RWPE2 (cell line): Measurements from ENCODE around the gene MICU2.

Experiments used
- ATAC-seq: fragments of 200-7000 bp; cut with Tn5 transposase; 3 replicates; pipeline ENCODE4 v1.9.1; 2021; ENCODE audit warnings: low read depth
- DNase-seq: peaks from one replicate; pipeline ENCODE4 v3.0.0-alpha.2; 2020; ENCODE audit warnings: low spot score
- H3K27ac ChIP-seq: fragments of 450-650 bp; 2 replicates; pipeline ENCODE4 v1.5.1; 2017; ENCODE audit warnings: mild to moderate bottlenecking; ENCODE audit not compliant: poor library complexity, severe bottlenecking
- H3K27me3 ChIP-seq: fragments of 250-450 bp; sonication (Bioruptor Pico); 2 replicates; pipeline ENCODE4 v1.5.1; 2021; ENCODE audit warnings: mild to moderate bottlenecking, moderate library complexity; ENCODE audit not compliant: insufficient read depth, poor library complexity, severe bottlenecking
- H3K36me3 ChIP-seq: fragments of 250-450 bp; sonication (Bioruptor Pico); 2 replicates; pipeline ENCODE4 v1.5.1; 2020; ENCODE audit warnings: low read depth, mild to moderate bottlenecking, moderate library complexity
- H3K4me1 ChIP-seq: fragments of 250-450 bp; sonication (Bioruptor Pico); 2 replicates; pipeline ENCODE4 v1.5.1; 2021; ENCODE audit warnings: mild to moderate bottlenecking, moderate library complexity; ENCODE audit not compliant: insufficient read depth, poor library complexity, severe bottlenecking
- H3K4me3 ChIP-seq: fragments of 250-450 bp; sonication (Bioruptor Pico); 2 replicates; pipeline ENCODE4 v1.5.1; 2021; ENCODE audit warnings: mild to moderate bottlenecking, moderate library complexity; ENCODE audit not compliant: severe bottlenecking
- H3K9me3 ChIP-seq: fragments of 250-450 bp; sonication (Bioruptor Pico); 2 replicates; pipeline ENCODE4 v1.5.1; 2021; ENCODE audit warnings: mild to moderate bottlenecking, moderate library complexity; ENCODE audit not compliant: severe bottlenecking
- TF ChIP-seq, protein P1 (sequence below): fragments of 450-650 bp; IDR thresholded peaks from one replicate; pipeline ENCODE4 v1.5.1; 2017; ENCODE audit warnings: mild to moderate bottlenecking, moderate library complexity; ENCODE audit not compliant: poor library complexity, severe bottlenecking

Gene MICU2

DNA sequence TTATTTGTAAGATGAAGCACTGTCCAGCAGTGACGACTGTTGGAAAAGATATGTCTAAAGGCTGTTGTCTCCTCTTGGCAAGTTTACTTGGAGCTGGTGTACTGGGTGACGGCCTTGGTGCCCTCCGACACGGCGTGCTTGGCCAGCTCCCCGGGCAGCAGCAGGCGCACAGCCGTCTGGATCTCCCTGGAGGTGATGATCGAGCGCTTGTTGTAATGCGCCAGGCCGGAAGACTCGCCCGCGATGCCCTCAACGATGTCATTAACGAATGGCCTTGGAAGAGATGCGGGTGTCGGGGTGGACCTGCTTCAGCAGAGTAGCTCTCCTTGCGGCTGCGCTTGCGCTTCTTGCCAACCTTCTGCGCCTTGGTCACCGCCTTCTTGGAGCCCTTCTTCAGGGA is 120.2 kb downstream of the MICU2 start:
- no peaks in the 10 kb centered on the region for H3K4me1 ChIP-seq
- no peaks in the 10 kb centered on the region for H3K9me3 ChIP-seq
- H3K27ac ChIP-seq = no peak overlapping the region
- H3K4me3 ChIP-seq = no peak overlapping the region
- ATAC-seq (no peak), DNase-seq (no peak)
- no peaks in the 10 kb centered on the region for H3K27me3 ChIP-seq
- H3K36me3 ChIP-seq = no peaks in the 10 kb centered on the region
- TF ChIP-seq, protein P1, sequence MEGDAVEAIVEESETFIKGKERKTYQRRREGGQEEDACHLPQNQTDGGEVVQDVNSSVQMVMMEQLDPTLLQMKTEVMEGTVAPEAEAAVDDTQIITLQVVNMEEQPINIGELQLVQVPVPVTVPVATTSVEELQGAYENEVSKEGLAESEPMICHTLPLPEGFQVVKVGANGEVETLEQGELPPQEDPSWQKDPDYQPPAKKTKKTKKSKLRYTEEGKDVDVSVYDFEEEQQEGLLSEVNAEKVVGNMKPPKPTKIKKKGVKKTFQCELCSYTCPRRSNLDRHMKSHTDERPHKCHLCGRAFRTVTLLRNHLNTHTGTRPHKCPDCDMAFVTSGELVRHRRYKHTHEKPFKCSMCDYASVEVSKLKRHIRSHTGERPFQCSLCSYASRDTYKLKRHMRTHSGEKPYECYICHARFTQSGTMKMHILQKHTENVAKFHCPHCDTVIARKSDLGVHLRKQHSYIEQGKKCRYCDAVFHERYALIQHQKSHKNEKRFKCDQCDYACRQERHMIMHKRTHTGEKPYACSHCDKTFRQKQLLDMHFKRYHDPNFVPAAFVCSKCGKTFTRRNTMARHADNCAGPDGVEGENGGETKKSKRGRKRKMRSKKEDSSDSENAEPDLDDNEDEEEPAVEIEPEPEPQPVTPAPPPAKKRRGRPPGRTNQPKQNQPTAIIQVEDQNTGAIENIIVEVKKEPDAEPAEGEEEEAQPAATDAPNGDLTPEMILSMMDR = no peak

DNA sequence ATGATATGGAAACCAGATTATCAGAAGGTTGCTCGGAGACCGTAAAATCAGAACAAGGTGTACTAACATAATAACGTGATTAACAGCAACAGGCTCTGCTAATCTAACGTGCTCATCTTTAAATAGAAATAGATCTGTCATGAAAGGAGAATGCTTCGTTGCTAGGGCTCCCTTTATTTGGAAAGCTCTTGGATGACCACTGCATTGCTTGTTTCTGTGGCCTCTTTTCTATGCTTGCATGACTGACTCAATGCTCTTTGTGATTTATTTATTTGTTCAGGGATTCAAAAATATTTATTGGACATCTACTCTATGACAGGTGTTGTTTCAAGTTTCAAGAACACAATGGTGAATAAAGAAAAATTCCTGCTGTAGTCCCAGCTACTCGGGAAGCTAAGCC is 122.6 kb downstream of the MICU2 start:
- Histone ChIP-seq H3K27ac (no peak overlapping the region), H3K27me3 (no peaks in the 10 kb centered on the region), H3K9me3 (no peaks in the 10 kb centered on the region), H3K4me1 (no peaks in the 10 kb centered on the region), H3K4me3 (no peak overlapping the region), H3K36me3 (no peaks in the 10 kb centered on the region)
- TF ChIP-seq, protein P1 = no peak
- no peak for ATAC-seq
- DNase-seq = no peak

DNA sequence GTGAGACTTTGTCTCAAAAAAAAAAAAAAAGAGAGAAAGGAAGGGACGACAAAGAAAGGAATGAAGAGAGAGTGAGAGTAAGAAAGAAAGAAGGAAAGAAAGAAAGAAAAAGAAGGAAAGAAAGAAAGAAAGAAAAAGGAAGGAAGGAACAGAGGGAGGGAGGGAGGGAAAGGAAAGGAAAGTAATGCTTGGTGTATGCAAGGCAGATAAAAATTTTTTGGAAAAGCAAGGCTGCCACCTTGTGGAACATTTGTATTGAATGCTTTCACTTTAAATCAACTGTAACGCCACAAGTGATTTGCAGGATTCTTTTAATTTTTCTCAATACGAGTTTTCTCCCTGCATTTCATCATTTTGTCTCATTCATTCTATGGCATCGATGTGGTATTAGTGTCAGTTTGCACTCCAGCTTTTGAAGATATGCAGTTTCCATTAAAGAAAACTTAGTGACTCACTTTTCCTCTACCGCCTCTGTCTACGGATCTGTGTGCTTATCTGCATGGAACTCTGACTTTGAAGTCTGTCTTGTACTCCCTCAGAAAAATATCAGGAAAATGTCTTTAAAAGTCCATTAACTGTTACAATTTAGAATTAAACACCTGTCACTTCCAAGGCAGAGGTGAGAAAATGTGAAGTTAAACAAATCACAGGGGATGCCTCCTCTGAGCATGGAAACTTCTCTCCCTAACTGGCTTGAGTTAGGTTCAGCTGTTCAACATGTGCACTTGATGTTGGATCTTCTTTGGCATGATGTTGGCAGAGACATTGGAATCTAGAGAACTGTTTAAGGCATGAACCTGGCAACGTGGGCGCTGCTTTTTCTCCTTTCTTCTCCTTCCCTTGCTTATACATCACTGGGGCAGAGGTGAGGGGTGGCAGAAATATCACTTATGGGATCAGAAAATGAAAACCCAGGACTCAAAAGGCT is 124.8 kb downstream of the MICU2 start:
- Histone ChIP-seq H3K4me1 (no peaks in the 10 kb centered on the region), H3K27me3 (no peaks in the 10 kb centered on the region), H3K27ac (no peak overlapping the region), H3K4me3 (no peak overlapping the region), H3K36me3 (no peaks in the 10 kb centered on the region), H3K9me3 (no peaks in the 10 kb centered on the region)
- TF ChIP-seq, protein P1 = peak; percentile 66
- peak; percentile 77; the same call in 2 of the 3 replicates for ATAC-seq
- DNase-seq = no peak

DNA sequence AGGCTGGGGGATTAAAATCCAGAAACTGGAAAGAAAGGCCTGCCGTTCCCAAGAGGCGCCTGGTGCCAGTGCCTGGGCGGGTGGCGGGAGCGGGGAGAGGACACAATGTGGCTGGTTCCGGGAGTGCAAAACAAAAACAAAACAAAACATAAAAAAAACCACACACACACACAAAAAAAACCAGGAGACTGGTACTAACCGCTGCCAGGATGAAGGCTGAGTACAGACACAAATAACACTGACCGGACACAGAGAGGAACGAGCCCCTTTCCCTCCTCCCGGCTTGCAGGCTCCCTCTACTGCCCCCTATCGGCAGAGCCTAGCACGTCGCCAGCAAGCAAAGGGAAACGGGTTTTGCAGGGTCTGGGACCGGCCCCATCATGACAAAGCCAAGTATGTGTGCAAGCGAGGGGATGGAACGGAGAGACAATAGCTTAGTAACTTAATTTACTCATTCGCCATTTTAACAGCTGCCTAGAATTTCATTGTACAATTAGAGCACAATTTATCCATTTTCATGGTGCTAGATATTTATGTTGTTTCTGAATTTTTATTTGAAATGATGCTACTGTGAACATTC is 127.0 kb downstream of the MICU2 start:
- TF ChIP-seq, protein P1 = peak; percentile 87
- no peaks in the 10 kb centered on the region for H3K27me3 ChIP-seq

More for the DNA sequence above, 127.0 kb downstream of the MICU2 start:
- H3K27ac ChIP-seq = no peak overlapping the region
- ATAC-seq (peak; percentile 66; the same call in 2 of the 3 replicates), DNase-seq (peak; percentile 62)
- H3K4me1 ChIP-seq = no peaks in the 10 kb centered on the region
- no peaks in the 10 kb centered on the region for H3K9me3 ChIP-seq
- no peaks in the 10 kb centered on the region for H3K36me3 ChIP-seq
- peak overlapping the region; percentile 3 for H3K4me3 ChIP-seq
